Bone marrow (tissue), 2 donors: ENCODE measurements around the gene PGC.

ENCODE experiments used
- DNase-seq, 2 donors: peaks; one replicate each; lab custom pipeline; 2025; lab: John Stamatoyannopoulos, UW

Gene PGC

GRCh38 chr6:41747256-41748101 is at the start of gene PGC:
PGC (minus strand) TSS chr6:41747397; CDS start chr6:41747334, 63 bp downstream.
- DNase-seq: no peak

- no peak for DNase-seq
Measured at GRCh38 chr6:41796474-41796873, 49.3 kb upstream of the PGC start.

- DNase-seq: no peak
Measured at GRCh38 chr6:41791984-41792383, 44.8 kb upstream of the PGC start.

GRCh38 chr6:41791305-41791704 is 44.1 kb upstream of the PGC start:
- no peak for DNase-seq

GRCh38 chr6:41790045-41790444 is 42.8 kb upstream of the PGC start:
- DNase-seq: no peak

- no peak for DNase-seq
Measured at GRCh38 chr6:41789390-41789724, 42.2 kb upstream of the PGC start.

GRCh38 chr6:41787219-41787917 is 40.2 kb upstream of the PGC start, which contains the start of gene TOMM6:
TOMM6 (plus strand) TSS chr6:41787694; CDS start chr6:41787698, 4 bp downstream.
- DNase-seq: peak; percentile 89 to 90

GRCh38 chr6:41786451-41787218 is 39.4 kb upstream of the PGC start:
- peak; percentile 11 to 60 for DNase-seq

- no peak for DNase-seq
Measured at GRCh38 chr6:41785689-41786450, 38.7 kb upstream of the PGC start.

GRCh38 chr6:41785254-41785653 is 38.1 kb upstream of the PGC start:
- no peak for DNase-seq

- no peak for DNase-seq
Measured at GRCh38 chr6:41784581-41785171, 37.5 kb upstream of the PGC start.

GRCh38 chr6:41783106-41783780 is 36.0 kb upstream of the PGC start:
- DNase-seq: no peak

- no peak for DNase-seq
Measured at GRCh38 chr6:41781366-41781730, 34.2 kb upstream of the PGC start.

GRCh38 chr6:41780551-41781365 is 33.6 kb upstream of the PGC start, which contains the start of gene PRICKLE4:
PRICKLE4 (plus strand) TSS chr6:41780782; CDS start chr6:41783474, 2,692 bp downstream.
- DNase-seq: no peak

GRCh38 chr6:41779788-41780550 is 32.8 kb upstream of the PGC start, which contains the start of gene FRS3:
FRS3 (minus strand) TSS chr6:41779900; CDS start chr6:41776987, 2,913 bp downstream.
- peak; percentile 90 to 91 for DNase-seq

- no peak for DNase-seq
Measured at GRCh38 chr6:41779336-41779735, 32.1 kb upstream of the PGC start.

GRCh38 chr6:41778895-41779294 is 31.7 kb upstream of the PGC start:
- DNase-seq: no peak

- DNase-seq: peak in 1 of 2 donors; percentile 8
Measured at GRCh38 chr6:41777551-41778285, 30.5 kb upstream of the PGC start.
